SK-N-MC (cell line): ENCODE results near the gene KIF26B.
"Not testable (repeated sequence)": the region's sequence is repeated elsewhere in the genome, so short reads cannot be mapped to it uniquely, and the experiment has no call there.

Source experiments
- DNase-seq: peaks from one replicate; pipeline ENCODE4 v3.0.0-alpha.2; 2011; ENCODE audit warnings: low read depth, low spot score
- H3K27ac ChIP-seq: fragments of 200-600 bp; sonication (generic); 2 replicates; pipeline ENCODE4 v1.5.1; 2016; ENCODE audit warnings: mixed run types
- H3K36me3 ChIP-seq: fragments of 200-600 bp; sonication (generic); 2 replicates; pipeline ENCODE4 v1.6.1; 2017; ENCODE audit warnings: antibody characterized with exemption, low read length, mixed read lengths; ENCODE audit not compliant: insufficient read depth
- H3K4me3 ChIP-seq: fragments of 200-600 bp; sonication (generic); 2 replicates; pipeline ENCODE4 v1.5.1; 2016
- H3K9ac ChIP-seq: fragments of 200-600 bp; sonication (generic); 2 replicates; pipeline ENCODE4 v1.8.0; 2017; ENCODE audit warnings: mixed run types, mixed read lengths; ENCODE audit not compliant: insufficient read length
- H3K9me3 ChIP-seq: fragments of 200-600 bp; sonication (generic); 2 replicates; pipeline ENCODE4 v1.6.1; 2017; ENCODE audit warnings: low read depth, mild to moderate bottlenecking, antibody characterized with exemption, low read length, moderate library complexity, mixed read lengths
- EZH2 ChIP-seq: fragments of 200-600 bp; sonication (generic); IDR thresholded peaks from one replicate; pipeline ENCODE4 v1.6.1; 2017; ENCODE audit warnings: antibody characterized with exemption
- FOXP2 ChIP-seq: optimal IDR thresholded peaks from 2 replicates; pipeline ENCODE3; 2011; ENCODE audit warnings: mild to moderate bottlenecking, moderate library complexity; ENCODE audit not compliant: insufficient read depth; ENCODE audit errors: extremely low read length, control extremely low read depth
- POLR2AphosphoS5 ChIP-seq: IDR thresholded peaks from 2 replicates; pipeline ENCODE4 v1.6.1; 2012; ENCODE audit warnings: mild to moderate bottlenecking, low read depth, low read length, borderline replicate concordance

Gene KIF26B

DNA sequence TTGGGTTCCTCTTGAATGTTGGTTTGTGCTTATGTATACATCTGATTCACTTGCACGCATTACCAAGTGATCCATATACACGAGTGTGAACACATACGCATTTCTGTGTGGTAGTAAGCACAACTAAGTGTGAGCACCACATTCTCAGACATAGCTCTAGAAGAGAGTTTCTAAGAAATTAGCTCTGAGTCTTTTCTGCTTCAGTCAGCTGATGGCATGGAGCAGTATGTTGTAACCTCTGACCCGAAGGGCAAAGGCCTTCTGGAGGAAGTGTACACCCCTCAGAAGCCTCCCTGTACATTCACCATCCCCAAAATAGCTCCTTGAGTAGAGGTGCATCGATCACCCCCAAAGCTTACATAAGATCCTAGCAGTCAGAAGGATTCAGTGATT, 183.7 kb downstream of the KIF26B start:
- DNase-seq = no peak
- TF ChIP-seq FOXP2 = no peak
- TF ChIP-seq EZH2 = no peak
- TF ChIP-seq POLR2AphosphoS5 = no peak
- H3K4me3 ChIP-seq = peak overlapping the region; percentile 67
- no peaks in the 10 kb centered on the region for H3K36me3 ChIP-seq
- H3K9ac ChIP-seq = no peak overlapping the region
- H3K27ac ChIP-seq = peak overlapping the region; percentile 92
- H3K9me3 ChIP-seq = no peaks in the 10 kb centered on the region

- Histone ChIP-seq H3K9ac (no peak overlapping the region), H3K27ac (no peak overlapping the region), H3K36me3 (no peaks in the 10 kb centered on the region), H3K4me3 (no peak overlapping the region), H3K9me3 (no peaks in the 10 kb centered on the region)
- DNase-seq = no peak
- no peak for TF ChIP-seq POLR2AphosphoS5
- no peak for TF ChIP-seq EZH2
- no peak for TF ChIP-seq FOXP2
Measured at GRCh38 chr1:245341743-245342142, 187.0 kb downstream of the KIF26B start.

GRCh38 chr1:245345191-245345884, 190.6 kb downstream of the KIF26B start:
- Histone ChIP-seq H3K27ac (no peak overlapping the region), H3K36me3 (no peaks in the 10 kb centered on the region), H3K4me3 (no peak overlapping the region), H3K9ac (no peak overlapping the region), H3K9me3 (no peaks in the 10 kb centered on the region)
- no peak for DNase-seq
- no peak for TF ChIP-seq FOXP2
- no peak for TF ChIP-seq POLR2AphosphoS5
- TF ChIP-seq EZH2 = no peak

- no peaks in the 10 kb centered on the region for H3K9me3 ChIP-seq
- no peak overlapping the region for H3K9ac ChIP-seq
- TF ChIP-seq EZH2 = no peak
- no peak overlapping the region for H3K27ac ChIP-seq
- DNase-seq = no peak
- H3K4me3 ChIP-seq = no peak overlapping the region
- no peaks in the 10 kb centered on the region for H3K36me3 ChIP-seq
Measured at GRCh38 chr1:245348626-245349025, 193.8 kb downstream of the KIF26B start.

DNA sequence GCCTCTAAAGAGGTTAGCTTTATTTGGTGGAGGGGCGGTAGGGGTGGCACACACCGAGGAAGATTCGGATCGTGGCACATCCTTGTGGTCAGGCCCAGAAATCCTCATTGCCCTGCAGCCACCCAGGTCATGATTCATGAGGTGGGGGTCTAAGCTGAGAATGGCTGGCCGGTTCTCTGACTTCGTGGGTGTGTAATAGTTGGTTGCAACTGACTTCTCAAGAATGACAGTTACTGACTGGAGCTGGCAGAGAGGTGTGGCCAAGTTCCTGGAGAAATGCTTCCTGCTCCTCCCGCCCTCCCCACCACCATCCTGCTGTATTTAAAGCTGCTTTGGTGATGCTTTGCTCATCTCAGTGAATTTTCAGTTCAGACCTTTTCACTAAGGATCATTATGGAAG, 198.6 kb downstream of the KIF26B start:
- H3K27ac ChIP-seq = no peak overlapping the region
- H3K4me3 ChIP-seq = no peak overlapping the region
- DNase-seq = no peak
- no peak for TF ChIP-seq POLR2AphosphoS5
- TF ChIP-seq EZH2 = no peak
- no peak for TF ChIP-seq FOXP2
- H3K36me3 ChIP-seq = no peaks in the 10 kb centered on the region
- no peaks in the 10 kb centered on the region for H3K9me3 ChIP-seq
- H3K9ac ChIP-seq = no peak overlapping the region

DNA sequence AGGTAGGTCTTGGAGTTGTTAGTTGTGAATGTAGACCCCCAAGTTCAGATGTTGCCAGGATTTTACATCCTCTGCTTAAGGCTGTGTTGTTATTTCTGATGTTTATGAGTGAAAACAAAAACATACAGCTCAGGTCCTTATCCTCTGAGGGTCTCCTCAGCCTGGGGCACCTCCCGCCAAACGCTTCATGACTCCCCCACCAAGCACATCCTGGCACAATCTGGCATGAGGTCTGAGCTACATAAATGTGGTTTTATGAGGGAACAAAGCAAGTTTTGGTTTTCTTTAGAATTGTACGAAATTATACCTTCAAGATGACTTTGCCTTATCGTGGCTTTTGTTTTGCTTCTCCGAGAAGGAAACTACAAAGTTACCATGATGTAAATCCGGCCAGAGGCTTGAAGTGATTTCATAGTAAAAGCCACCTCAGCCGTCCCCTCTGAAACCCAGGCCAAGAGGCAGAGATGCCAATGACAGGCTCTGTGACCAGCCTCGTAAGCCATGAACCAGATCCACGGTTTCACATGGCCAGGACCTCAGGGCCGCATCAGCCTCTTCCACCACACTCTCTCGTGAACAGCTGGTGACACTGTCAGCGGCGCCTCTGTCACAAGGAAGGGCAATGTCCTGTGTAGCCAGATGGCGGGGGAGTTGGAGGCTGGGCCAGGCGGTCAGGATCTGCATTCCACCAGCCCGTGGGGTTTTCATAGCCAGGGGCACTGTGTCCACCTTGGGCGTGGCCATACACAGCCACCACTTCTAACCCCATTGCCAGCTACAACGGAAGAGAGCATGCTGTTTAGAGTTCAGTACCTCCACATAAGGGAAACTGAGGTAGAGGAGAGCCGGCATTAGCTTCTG, 199.4 kb downstream of the KIF26B start:
- TF ChIP-seq FOXP2 (no peak), POLR2AphosphoS5 (no peak), EZH2 (no peak)
- no peak overlapping the region for H3K4me3 ChIP-seq
- no peak overlapping the region for H3K27ac ChIP-seq
- H3K9ac ChIP-seq = no peak overlapping the region
- no peaks in the 10 kb centered on the region for H3K36me3 ChIP-seq
- no peaks in the 10 kb centered on the region for H3K9me3 ChIP-seq
- DNase-seq = no peak

- not testable (repeated sequence) for DNase-seq, H3K36me3 ChIP-seq, H3K4me3 ChIP-seq, H3K9ac ChIP-seq, H3K9me3 ChIP-seq, H3K27ac ChIP-seq
Measured at GRCh38 chr1:245355851-245356630, 201.3 kb downstream of the KIF26B start.

DNA sequence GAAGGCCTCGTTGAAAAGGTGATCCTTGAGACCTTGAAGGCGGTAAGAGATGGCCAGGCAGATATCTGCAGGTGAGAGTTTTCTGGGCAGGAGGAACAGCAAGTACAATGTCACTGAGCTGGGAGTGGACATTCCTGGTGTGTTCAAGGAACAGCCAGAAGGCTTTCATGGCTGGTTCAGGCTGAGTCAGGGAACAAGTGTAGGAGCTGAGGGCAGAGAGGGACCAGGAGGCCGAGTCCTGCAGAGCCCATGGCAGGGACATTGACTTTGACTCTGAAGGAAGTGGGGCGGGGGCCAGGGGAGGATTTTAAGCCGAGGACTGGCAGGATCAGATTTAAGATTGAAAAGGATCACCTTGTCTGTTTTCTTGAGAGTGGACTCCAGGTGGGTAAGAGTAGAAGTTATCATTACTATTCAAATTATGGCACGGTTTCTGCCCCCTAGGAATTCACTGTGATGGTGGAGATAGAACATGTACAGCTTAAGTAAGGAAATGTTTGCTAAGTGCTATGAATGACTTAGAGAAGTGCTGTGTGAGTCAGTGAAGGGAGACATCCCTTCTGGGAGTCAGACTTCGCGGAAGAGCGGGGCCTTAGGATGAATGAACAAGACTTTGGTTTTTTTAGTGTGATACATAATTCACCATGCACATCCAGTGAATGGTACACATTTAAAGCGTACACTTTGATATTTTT, 202.3 kb downstream of the KIF26B start:
- H3K36me3 ChIP-seq = no peaks in the 10 kb centered on the region
- H3K27ac ChIP-seq = no peak overlapping the region
- H3K9ac ChIP-seq = no peak overlapping the region
- no peaks in the 10 kb centered on the region for H3K9me3 ChIP-seq
- no peak overlapping the region for H3K4me3 ChIP-seq
- TF ChIP-seq POLR2AphosphoS5 = no peak
- no peak for TF ChIP-seq FOXP2
- no peak for TF ChIP-seq EZH2
- no peak for DNase-seq

- DNase-seq, H3K27ac ChIP-seq, H3K36me3 ChIP-seq, H3K9me3 ChIP-seq, H3K4me3 ChIP-seq, H3K9ac ChIP-seq: not testable (repeated sequence)
Measured at GRCh38 chr1:245359101-245359680, 204.4 kb downstream of the KIF26B start.
